Measurements from ENCODE around the gene PKD1L1.
A peak's percentile ranks its signal among the peaks of the same experiment; 100 is the strongest.

Gene PKD1L1

GRCh38 chr7:47905076-47905920, 43.0 kb downstream of the PKD1L1 start:
- TF ChIP-seq, protein P1, sequence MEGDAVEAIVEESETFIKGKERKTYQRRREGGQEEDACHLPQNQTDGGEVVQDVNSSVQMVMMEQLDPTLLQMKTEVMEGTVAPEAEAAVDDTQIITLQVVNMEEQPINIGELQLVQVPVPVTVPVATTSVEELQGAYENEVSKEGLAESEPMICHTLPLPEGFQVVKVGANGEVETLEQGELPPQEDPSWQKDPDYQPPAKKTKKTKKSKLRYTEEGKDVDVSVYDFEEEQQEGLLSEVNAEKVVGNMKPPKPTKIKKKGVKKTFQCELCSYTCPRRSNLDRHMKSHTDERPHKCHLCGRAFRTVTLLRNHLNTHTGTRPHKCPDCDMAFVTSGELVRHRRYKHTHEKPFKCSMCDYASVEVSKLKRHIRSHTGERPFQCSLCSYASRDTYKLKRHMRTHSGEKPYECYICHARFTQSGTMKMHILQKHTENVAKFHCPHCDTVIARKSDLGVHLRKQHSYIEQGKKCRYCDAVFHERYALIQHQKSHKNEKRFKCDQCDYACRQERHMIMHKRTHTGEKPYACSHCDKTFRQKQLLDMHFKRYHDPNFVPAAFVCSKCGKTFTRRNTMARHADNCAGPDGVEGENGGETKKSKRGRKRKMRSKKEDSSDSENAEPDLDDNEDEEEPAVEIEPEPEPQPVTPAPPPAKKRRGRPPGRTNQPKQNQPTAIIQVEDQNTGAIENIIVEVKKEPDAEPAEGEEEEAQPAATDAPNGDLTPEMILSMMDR (IDR thresholded peaks at IDR 0.05; ENCODE audit: insufficient read depth, low read length, missing control alignments), result no peak
- CTCF ChIA-PET, result interaction anchor here (1.0 to 1.7 kb wide), 4 partner anchors 10 to 236 kb away, joined by 3 read pairs; no protein-coding TSS in a partner anchor
- H3K4me3 ChIP-seq (ENCODE audit: low read depth, low read length), result no peak overlapping the region
- POLR2A ChIA-PET, result no interaction called here
- DNase-seq (ENCODE audit: low read depth, low spot score), result peak; percentile 31

DNA sequence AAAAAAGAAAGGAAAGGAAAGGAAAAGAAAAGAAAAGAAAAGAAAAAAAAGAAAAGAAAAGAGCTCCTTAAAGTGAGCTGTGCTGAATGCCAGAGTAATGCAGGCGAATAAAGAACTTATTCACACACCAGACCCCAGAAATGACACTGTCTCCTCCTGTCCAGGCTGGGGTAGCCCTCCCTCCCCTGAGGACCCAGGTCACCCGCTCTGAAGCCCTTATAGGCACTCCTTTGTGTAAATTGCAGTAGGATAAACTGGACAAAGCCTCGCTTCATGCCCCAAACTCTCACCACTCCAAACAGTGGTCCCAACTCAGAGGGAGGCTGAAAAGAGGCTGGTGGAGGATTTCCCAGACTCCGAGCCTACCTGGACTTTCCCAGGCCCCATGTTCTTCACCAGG, 46.3 kb downstream of the PKD1L1 start:
- TF ChIP-seq, protein P1 (IDR thresholded peaks at IDR 0.05; ENCODE audit: insufficient read depth, low read length, missing control alignments), result no peak
- POLR2A ChIA-PET, result no interaction called here
- no peak overlapping the region for H3K4me3 ChIP-seq (ENCODE audit: low read depth, low read length)
- CTCF ChIA-PET, result interaction anchor here (1.2 to 1.6 kb wide), 2 partner anchors 9 to 253 kb away, joined by 3 read pairs; no protein-coding TSS in a partner anchor
- no peak for DNase-seq (ENCODE audit: low read depth, low spot score)

GRCh38 chr7:47901542-47901941, 46.7 kb downstream of the PKD1L1 start:
- no peak overlapping the region for H3K4me3 ChIP-seq (ENCODE audit: low read depth, low read length)
- no peak for DNase-seq (ENCODE audit: low read depth, low spot score)
- TF ChIP-seq, protein P1 (IDR thresholded peaks at IDR 0.05; ENCODE audit: insufficient read depth, low read length, missing control alignments), result no peak
- CTCF ChIA-PET, result interaction anchor here (1.6 kb wide), 1 partner anchor 253 kb away, joined by 3 read pairs; no protein-coding TSS in a partner anchor
- POLR2A ChIA-PET, result no interaction called here

DNA sequence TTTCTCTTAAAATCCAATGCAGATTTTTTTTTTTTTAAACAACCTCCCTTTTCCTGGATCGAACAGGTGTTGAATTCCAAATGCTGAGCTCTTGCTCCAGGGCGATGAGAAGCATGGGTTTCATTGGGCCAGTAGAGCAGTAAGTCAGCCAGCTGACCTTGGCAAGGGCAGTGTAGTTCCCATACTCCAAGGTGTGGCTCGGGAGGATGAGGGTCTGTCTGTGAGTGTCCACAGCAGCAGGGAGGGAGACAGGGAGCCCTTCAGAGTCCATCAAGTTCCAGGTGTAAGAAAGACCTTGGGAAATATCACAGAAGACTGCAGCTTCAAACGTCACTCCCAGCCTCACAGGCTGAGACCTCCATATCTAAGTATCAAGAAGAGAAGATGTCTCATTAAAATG, 50.4 kb downstream of the PKD1L1 start:
- no peak overlapping the region for H3K4me3 ChIP-seq (ENCODE audit: low read depth, low read length)
- TF ChIP-seq, protein P1 (IDR thresholded peaks at IDR 0.05; ENCODE audit: insufficient read depth, low read length, missing control alignments), result no peak
- ChIA-PET POLR2A (no interaction called here), CTCF (interaction anchor here (2.7 kb wide), 1 partner anchor 11 kb away, joined by 6 read pairs; no protein-coding TSS in a partner anchor)
- no peak for DNase-seq (ENCODE audit: low read depth, low spot score)

GRCh38 chr7:47896809-47897423, 51.4 kb downstream of the PKD1L1 start:
- POLR2A ChIA-PET, result no interaction called here
- no peak for DNase-seq (ENCODE audit: low read depth, low spot score)
- CTCF ChIA-PET, result interaction anchor here (0.8 to 2.7 kb wide), 2 partner anchors 10 to 504 kb away, joined by 3 to 6 read pairs; no protein-coding TSS in a partner anchor
- TF ChIP-seq, protein P1 (IDR thresholded peaks at IDR 0.05; ENCODE audit: insufficient read depth, low read length, missing control alignments), result no peak
- no peak overlapping the region for H3K4me3 ChIP-seq (ENCODE audit: low read depth, low read length)

GRCh38 chr7:47895026-47895425, 53.2 kb downstream of the PKD1L1 start:
- H3K4me3 ChIP-seq (ENCODE audit: low read depth, low read length), result no peak overlapping the region
- TF ChIP-seq, protein P1 (IDR thresholded peaks at IDR 0.05; ENCODE audit: insufficient read depth, low read length, missing control alignments), result no peak
- DNase-seq (ENCODE audit: low read depth, low spot score), result no peak
- CTCF ChIA-PET, result interaction anchor here (1.0 kb wide), 1 partner anchor 15 kb away, joined by 4 read pairs; no protein-coding TSS in a partner anchor
- POLR2A ChIA-PET, result no interaction called here

All from AG04449 (cell line).